GM21381 (cell line): ENCODE measurements around the gene SACM1L.
"Not testable (repeated sequence)": the region's sequence is repeated elsewhere in the genome, so short reads cannot be mapped to it uniquely, and the experiment has no call there.

Source experiments
- ATAC-seq: cut with Tn5 transposase; IDR thresholded peaks from one replicate; pipeline ENCODE4 v1.9.1; 2021; ENCODE audit warnings: mild to moderate bottlenecking, moderate library complexity; ENCODE audit not compliant: unreplicated experiment

The SACM1L gene

DNA sequence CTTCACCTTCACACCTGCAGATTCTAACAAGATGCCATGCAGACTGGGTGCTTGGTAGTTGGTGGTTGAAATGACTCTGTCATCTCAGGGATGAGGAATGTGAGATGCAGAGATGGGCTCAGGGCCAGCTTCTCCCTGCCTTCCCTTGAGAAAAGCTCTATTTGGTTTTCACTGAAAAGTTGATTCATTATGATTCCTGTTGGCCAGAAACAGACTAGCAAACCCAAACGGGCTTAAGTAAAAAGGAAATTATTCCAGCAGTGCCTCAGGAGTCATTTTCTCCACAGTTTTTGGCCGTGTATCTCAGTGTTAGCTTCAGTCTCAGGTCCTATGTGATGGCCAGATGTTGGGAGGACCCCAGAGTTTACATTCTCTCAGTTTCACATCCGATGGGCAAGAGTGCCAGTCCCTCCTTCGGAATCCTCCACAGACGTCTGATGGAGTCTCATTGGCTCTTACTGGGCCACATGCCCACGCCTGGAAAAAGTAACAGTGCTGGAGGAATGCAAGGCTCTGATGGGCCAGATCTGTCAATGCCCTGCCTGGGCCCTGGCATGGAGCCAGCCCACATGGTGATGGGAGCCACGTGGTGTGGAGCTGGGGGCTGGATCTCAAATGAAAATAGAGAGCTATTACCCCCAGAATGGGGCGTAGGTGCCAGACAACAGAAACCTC is 22.3 kb upstream of the SACM1L start:
- ATAC-seq: no peak

GRCh38 chr3:45667569-45667934 is 21.6 kb upstream of the SACM1L start:
- ATAC-seq: no peak

DNA sequence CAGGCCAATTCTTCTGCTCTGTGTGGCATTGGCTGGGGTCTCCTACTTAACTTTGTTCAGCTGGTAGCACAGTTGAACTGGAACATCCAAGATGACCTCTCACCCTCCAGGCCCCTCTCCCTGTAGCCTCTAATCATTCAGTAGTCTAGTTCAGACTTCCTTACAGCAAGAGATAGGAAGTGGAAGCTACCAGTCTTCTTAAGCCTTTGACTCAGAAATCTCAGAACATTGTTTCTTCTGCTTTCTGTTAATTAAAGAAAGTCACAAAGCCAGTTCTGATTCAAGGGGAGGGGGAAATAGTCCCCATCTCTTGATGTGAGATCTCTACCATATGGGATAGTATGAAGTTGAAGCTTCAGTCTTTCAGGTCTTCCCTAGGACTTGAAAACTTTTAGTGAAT is 18.8 kb upstream of the SACM1L start:
- no peak for ATAC-seq

GRCh38 chr3:45670991-45671390 is 18.2 kb upstream of the SACM1L start:
- no peak for ATAC-seq

DNA sequence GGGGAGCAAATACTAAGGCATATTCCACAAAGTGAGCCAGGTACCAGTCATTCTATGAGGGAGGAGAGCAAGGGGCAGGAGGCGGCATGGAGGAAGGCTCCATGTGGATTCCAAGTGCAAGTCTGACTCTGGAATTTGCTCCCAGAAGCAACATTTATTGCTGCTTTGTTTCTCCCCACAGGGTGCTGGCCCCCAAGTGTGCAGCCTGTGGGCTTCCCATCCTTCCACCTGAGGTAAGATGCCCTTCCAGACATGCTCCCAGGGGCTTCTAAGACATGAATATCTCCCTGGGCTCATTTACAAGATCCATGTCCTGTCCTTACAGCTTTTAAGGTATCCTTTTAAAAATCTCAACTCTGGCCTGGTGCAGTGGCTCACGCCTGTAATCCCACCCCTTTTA is 15.9 kb upstream of the SACM1L start:
- ATAC-seq: no peak

DNA sequence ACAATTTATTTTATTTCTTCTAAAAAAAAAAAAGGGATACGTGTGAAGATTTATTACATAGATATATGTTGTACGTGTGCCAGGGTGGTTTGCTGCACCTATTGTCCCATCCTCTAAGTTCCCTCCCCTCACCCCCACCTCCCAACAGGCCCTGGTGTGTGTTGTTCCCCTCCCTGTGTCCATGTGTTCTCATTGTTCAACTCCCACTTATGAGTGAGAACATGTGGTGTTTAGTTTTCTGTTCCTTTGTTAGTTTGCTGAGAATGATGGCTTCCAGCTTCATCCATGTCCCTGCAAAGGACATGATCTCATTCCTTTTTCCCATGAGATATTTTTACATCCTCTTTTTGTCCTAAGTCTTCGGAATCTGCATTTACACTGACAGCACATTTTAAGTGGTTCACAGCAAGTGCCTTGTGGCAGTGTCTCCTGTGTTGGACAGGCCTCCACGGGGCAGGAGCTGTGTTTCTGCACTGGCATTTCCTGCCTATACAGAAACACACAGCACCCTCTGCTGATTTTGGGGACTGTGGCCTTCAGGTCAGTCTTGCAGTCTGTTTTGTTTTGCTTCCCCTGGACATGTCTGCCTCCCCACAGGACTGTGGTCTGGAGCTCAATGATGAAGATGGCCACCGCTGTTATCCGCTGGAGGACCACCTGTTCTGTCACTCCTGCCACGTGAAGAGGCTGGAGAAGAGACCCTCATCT is 12.7 kb upstream of the SACM1L start:
- ATAC-seq: no peak

GRCh38 chr3:45677033-45677446 is 12.2 kb upstream of the SACM1L start:
- no peak for ATAC-seq

GRCh38 chr3:45677841-45678240 is 11.4 kb upstream of the SACM1L start:
- ATAC-seq: no peak

DNA sequence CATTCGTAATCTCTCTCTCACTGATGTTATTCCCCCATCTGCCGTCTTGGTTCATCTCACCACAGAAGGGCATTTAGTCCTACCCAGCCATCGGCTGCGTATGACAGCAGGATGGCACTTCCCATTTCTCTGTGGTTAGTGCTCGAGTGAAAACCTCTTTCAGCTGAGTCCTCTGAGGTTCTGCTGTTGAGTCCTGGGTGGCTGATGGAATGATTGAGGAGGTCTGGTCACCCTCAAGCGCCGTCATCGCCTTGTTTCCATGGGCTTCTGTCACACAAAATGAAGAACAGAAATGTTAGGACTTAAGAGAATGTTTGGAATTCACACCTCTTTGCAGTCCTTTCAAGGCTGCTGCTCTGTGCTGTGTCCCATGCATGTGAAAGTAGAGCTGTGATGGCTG is 9.4 kb upstream of the SACM1L start:
- ATAC-seq: no peak

- ATAC-seq: no peak
These were observed 8.0 kb upstream of the SACM1L start for GRCh38 chr3:45681221-45681620.

DNA sequence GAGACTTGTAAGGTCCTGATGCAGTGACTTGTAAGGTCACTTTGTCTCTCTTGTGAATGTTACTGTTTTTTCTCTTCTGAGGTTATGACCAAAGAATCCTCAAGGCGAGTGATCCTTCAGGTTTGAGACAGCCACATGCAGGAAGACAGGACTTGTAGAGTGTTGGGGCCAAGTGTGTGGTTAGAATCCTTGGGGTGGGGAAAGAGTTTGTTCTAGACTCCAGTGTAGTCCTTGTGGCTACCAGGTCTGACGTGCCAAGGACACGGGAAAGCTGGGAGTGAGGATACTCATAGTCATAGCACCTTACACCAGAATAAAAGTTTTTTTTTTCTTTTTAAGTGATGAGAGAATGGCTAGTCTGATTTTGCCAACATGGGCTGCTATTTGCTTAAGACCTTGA is 7.3 kb upstream of the SACM1L start:
- ATAC-seq: no peak

- ATAC-seq: no peak
These were observed 6.9 kb upstream of the SACM1L start for GRCh38 chr3:45682311-45682710.

DNA sequence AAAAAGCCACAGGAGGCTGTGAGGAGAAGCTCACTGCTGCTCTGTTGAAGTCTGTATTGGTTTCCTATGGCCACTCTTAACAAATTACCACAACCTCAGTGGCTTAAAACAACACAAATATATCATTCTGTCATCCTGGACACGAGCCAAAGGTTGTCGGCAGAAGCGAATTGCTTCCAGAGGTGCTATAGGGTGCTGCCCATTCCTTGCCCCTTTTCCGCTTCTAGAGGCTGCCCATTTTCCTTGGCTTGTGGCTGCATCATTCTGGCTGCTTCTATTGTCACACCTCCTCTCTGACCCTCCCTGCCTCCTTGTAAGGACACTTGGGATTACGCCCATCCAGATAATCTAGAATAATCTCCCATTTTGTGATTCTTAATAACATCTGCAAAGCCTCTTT is 6.4 kb upstream of the SACM1L start:
- no peak for ATAC-seq

GRCh38 chr3:45683417-45684326 is 5.5 kb upstream of the SACM1L start:
- no peak for ATAC-seq

DNA sequence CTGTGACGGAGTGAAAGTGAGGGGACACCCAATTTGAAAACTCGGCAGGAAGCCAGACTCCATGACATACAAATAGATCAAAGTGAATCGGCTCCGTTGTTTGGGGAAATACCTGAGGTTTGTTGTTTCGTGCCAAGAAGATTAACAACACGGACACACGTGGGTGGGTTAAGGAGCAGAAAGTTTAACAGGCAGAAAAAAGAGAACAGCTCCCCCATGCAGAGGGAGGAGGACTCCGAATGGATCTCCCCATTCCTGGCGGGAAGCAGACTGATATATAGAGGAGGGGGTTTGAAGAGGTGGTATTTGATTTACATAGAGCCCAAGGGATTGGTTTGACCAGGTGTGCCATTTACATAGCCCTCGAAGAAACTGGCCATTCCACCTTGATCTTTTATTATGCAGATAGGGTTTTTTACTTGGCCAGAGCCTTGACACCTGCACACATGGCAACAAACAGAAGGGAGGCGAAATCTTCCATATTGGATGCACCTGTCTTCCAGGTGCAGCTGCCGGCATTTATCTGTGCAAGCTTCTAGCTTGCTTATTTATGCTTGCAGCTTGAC is 4.8 kb upstream of the SACM1L start:
- no peak for ATAC-seq

GRCh38 chr3:45685722-45686121 is 3.5 kb upstream of the SACM1L start:
- ATAC-seq: not testable (repeated sequence)

DNA sequence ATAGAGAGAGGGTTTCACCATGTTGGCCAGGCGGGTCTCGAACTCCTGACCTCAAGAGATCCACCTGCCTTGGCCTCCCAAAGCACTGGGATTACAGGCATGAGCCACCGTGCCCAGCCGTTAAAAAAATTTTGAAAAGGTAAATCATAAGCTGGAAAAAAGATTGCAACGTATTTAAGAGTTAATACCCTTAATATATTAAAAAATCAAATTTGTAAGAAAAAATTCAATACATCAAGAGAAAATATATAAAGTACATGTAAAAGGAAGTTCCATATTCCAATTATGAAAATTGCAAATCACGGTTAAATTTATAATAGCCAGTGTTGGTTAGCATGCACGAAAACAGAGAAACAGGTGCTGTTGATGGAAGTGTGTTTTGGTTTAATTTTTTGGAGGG is 2.3 kb upstream of the SACM1L start:
- ATAC-seq: no peak

- no peak for ATAC-seq
These were observed 1.4 kb upstream of the SACM1L start for GRCh38 chr3:45687828-45688193.

DNA sequence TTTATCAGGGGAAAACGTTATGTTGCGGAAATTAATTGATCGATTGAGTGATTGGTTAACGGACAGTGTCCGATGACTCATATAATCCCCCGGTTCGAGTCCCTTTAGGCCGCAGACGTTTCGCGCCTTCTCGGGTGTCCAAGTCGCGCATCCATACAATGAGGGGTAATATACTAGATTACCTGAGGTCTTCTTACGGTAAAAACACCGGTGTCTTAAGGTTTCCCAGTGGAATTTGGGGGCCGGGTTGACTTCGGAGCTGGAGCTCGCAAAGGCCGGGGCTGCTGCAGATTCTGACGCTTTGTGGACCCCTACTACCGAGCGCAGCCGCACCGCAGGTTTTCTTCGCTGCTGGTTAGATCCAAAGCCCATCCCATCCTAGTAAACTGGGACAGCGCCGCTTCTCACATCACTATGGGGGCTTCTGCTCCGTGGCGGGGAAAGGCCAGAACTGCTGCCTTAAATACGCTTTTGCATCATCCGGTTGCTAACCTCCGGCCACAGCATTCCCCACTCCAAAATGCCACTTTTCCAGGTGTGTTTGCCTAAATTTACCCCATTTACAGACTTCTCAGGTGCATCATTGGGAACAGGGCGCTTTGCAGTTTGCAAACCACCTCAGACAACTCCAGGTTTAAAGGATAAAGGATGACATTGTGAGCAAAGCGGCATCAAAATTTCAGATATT is 858 bp upstream of the SACM1L start:
- ATAC-seq: no peak

DNA sequence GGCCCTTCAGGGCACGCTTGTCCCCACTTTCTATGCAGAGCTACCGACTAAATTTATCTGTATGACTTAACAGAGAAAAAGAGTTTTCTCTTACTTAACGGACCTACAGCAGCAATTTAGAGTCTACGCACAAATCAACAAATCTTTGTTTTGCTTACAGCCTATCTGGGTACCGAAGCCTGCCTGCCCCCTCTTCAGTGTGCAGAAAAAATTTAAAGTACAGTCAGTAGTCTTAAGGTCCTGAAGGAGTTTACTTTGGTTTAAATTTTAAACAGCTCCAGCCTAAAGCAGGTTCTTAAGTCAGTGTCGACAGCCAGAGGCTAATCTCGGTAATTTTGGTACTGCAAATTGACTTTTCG is 570 bp downstream of the SACM1L start:
- ATAC-seq: no peak
